ENCODE results near the gene DNAJA1.
"Not testable (repeated sequence)": the region's sequence is repeated elsewhere in the genome, so short reads cannot be mapped to it uniquely, and the experiment has no call there.

DNAJA1 gene

GRCh38 chr9:33082538-33083326, 57.7 kb downstream of the DNAJA1 start:
- no peak for FAIRE-seq

- not testable (repeated sequence) for FAIRE-seq
These were observed 60.6 kb downstream of the DNAJA1 start for GRCh38 chr9:33085672-33086071.
